Articular chondrocyte of knee joint (primary cell): Measurements from ENCODE around the gene RIMOC1. TPM values are rescaled to one million over a fixed set of nuclear protein-coding genes. Genes with fewer than 3 reads are reported as not detected.

ENCODE experiments used
- total RNA-seq: library from RNA; depleted of rRNA; stranded (reverse); fragments of >200 nt; gene quantifications from 2 replicates; pipeline ENCODE4 v1.2.3, GENCODE V29; 2012

The RIMOC1 gene
- 38.7 and 41.7 TPM in 2 replicates for total RNA-seq

GRCh38 chr5:41903892-41904799, at the start of gene RIMOC1:
Gene RIMOC1 (plus strand): TSS chr5:41904344. CDS start chr5:41904368, 24 bp downstream.

GRCh38 chr5:41869724-41870626, 34.2 kb upstream of the RIMOC1 start, which contains the start of gene OXCT1:
Gene OXCT1 (minus strand): TSS chr5:41870425. CDS start chr5:41870358, 67 bp downstream.

GRCh38 chr5:41924872-41925554, 20.9 kb downstream of the RIMOC1 start, which contains the start of gene FBXO4:
Gene FBXO4 (plus strand): TSS chr5:41925281. CDS start chr5:41925310, 29 bp downstream.

Other genes starting within 250 kb of the RIMOC1 start
- 51.0 and 56.3 TPM in 2 replicates for gene OXCT1, start 33.9 kb upstream of the RIMOC1 start, total RNA-seq
- gene FBXO4, start 20.9 kb downstream of the RIMOC1 start, total RNA-seq, result 21.2 and 23.9 TPM in 2 replicates